GM19035 (cell line): Measurements from ENCODE around the gene JAM3.

Experiments used
- ATAC-seq: cut with Tn5 transposase; IDR thresholded peaks from one replicate; pipeline ENCODE4 v1.9.1; 2021; ENCODE audit not compliant: unreplicated experiment

Gene JAM3

GRCh38 chr11:134068829-134069425, at the start of gene JAM3:
JAM3 (plus strand) TSS chr11:134069072; CDS start chr11:134069084, 12 bp downstream.
- ATAC-seq, result peak; percentile 82

- ATAC-seq, result no peak
Observed at GRCh38 chr11:134019500-134019899, 49.4 kb upstream of the JAM3 start.

GRCh38 chr11:134020598-134020997, 48.3 kb upstream of the JAM3 start:
- ATAC-seq, result no peak

GRCh38 chr11:134021326-134021725, 47.5 kb upstream of the JAM3 start:
- ATAC-seq, result no peak

- ATAC-seq, result no peak
Observed at GRCh38 chr11:134022748-134023147, 46.1 kb upstream of the JAM3 start.

- ATAC-seq, result no peak
Observed at GRCh38 chr11:134024420-134025081, 44.3 kb upstream of the JAM3 start.

GRCh38 chr11:134025082-134025429, 43.8 kb upstream of the JAM3 start:
- no peak for ATAC-seq

- no peak for ATAC-seq
Observed at GRCh38 chr11:134026655-134027343, 42.1 kb upstream of the JAM3 start.

GRCh38 chr11:134027671-134028070, 41.2 kb upstream of the JAM3 start:
- ATAC-seq, result no peak

GRCh38 chr11:134028368-134028920, 40.4 kb upstream of the JAM3 start:
- ATAC-seq, result no peak

- ATAC-seq, result no peak
Observed at GRCh38 chr11:134030853-134031252, 38.0 kb upstream of the JAM3 start.

GRCh38 chr11:134032043-134032442, 36.8 kb upstream of the JAM3 start:
- no peak for ATAC-seq

GRCh38 chr11:134032501-134033091, 36.3 kb upstream of the JAM3 start:
- ATAC-seq, result no peak

GRCh38 chr11:134033276-134033675, 35.6 kb upstream of the JAM3 start:
- ATAC-seq, result no peak

GRCh38 chr11:134033696-134034491, 35.0 kb upstream of the JAM3 start:
- no peak for ATAC-seq

GRCh38 chr11:134034496-134035381, 34.1 kb upstream of the JAM3 start:
- ATAC-seq, result no peak

GRCh38 chr11:134036492-134037045, 32.3 kb upstream of the JAM3 start:
- ATAC-seq, result no peak

GRCh38 chr11:134037046-134037908, 31.6 kb upstream of the JAM3 start:
- ATAC-seq, result no peak
